Stimulated activated CD8-positive, alpha-beta memory T cell treated with anti-CD3 and anti-CD28 coated beads, Interleukin-12 subunit alpha, Interleukin-12 subunit beta, amount 100 ng/mL, for 24 hours (primary cell): ENCODE results near the gene MRPL36.

Experiments
- DNase-seq: peaks from one replicate; pipeline ENCODE4 v3.0.0-alpha.2; 2020; ENCODE audit errors: extremely low read depth

The MRPL36 gene

DNA sequence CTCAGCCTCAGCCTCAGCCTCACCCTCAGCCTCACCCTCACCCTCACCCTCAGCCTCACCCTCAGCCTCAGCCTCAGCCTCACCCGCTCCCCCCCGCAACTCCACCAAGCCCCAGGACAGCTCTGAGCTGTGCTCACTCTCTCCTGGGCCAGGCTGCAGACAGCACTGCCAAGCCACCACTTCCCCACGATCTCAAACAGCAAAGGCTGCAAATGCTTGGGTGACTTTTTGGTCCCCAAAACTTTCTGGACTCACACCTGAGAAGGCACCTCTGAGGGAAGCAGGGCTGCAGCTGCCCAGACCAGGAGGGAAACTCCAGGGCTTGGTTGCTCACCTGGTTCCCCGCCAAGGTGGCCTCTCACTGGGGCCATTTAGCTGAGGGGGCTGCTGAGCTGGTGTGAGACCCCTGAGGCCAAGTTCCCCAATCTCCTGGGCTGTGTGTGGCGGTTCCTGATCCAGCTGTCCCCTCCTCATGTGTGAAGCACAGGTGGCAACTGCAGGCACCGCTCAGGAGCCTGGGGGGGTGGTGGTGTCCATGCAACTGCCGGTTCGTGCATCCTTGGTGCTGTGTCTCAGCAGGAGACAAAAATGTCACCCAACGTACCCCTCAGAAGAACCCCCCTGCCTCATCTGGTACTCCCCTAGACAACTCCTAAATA lies 17.8 kb downstream of the MRPL36 start:
- no peak for DNase-seq

DNA sequence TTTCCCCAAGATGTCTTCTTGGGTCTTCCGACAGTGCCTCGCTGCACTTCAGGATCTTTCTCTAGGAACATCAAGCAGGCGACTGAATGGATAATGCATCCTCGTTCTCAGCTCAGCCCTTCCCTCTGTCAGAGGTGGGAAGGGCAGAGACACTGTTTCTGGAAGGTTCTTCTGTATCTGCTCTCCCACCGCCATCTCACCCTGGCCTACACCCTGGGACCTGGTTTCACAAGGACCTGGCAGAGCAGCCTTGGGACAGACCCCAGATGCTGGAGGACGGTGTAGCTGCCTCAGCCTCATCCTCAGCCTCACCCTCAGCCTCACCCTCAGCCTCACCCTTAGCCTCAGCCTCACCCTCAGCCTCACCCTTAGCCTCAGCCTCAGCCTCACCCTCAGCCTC lies 18.5 kb downstream of the MRPL36 start:
- no peak for DNase-seq

DNA sequence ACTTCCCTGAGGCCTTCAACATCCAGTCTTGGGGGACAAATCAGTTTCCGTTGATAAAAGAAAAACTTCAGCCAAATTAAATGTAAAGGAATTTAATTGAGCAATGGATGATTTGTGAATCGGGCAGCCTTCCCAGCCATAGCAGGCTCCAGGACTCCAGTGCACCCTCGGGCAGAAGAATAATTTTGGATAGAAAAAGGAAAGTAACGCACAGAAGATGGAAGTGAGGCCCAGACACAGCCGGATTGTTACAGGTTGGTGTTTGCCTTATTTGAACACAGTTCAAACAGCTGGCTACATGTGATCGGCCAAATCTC lies 19.1 kb downstream of the MRPL36 start:
- no peak for DNase-seq

- no peak for DNase-seq
These were observed 19.6 kb downstream of the MRPL36 start for GRCh38 chr5:1779782-1780613.

DNA sequence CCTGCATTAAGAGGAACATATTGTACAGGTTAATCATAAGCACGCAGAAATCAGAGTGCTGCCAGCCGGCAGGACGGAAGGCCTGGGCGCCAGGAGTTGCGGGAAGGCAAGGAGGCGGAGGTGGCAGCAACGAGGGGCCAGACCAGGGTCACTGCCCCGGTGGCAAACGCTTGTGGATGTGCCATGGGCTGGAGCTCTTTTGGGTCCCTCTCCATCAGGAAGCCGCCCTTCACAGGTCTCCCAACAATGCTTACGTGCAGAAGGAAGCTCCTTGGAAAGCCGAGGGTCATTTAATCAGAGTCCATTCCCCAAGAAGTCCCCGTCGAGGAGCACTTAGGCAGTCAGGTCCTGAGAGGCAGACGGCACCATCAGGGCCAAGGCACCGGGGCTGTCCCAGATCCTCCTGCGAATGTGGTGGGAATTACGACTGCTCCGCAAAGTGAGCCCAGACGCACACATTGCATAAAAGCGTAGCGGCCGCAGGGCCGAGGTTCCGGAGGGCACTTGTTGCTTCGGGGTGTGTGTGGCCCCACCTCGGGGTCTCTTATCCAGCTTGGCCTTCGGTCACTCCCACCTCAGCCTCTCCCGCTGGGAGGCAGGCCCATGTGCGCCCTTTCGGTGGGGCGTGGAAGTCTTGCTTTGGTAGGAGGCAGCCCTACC lies 20.5 kb downstream of the MRPL36 start:
- no peak for DNase-seq

DNA sequence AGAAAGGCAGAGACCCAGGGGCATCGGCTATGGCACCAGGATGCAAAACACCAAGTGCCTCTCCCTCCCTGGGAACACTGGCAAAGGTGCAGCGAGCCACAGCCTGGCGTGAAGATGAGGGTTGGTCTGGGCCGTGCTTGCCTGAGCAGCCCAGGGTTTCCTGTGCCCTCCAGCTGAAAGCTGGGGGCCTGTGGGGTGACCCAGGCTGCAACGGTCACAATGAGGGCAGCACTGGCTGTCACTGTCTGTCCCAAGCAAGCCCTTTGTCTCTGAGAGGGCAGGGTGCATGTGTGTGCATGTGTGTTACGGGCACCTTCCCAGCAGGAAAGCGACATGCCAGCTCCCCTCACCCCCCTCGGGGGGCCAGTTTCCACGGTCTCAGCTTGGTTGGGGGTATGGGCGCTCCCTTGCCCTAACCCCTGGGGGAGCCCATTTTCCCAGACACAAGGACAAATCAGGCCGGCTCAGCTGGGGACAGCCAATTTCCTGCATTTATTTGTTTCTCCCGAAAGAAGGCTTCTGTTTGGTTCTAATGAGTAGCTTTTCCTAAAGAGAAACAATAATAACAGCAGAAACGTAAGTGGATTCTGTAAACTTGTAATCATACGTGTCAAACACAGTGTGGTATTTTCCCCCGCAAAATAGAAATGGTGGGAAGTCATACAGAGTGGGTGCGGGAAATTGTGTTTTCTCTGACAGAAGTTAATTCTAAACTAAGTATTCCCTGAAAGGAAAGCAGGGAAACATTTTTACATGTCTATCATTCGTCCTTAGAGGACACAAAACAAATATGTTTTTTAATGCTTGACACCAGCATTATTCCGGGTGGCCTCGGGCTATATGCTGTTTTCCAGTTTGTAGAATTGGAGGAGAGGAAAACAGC lies 21.3 kb downstream of the MRPL36 start:
- DNase-seq: no peak

GRCh38 chr5:1777281-1778137 lies 22.1 kb downstream of the MRPL36 start:
- DNase-seq: no peak

GRCh38 chr5:1776831-1777230 lies 22.8 kb downstream of the MRPL36 start:
- DNase-seq: no peak

DNA sequence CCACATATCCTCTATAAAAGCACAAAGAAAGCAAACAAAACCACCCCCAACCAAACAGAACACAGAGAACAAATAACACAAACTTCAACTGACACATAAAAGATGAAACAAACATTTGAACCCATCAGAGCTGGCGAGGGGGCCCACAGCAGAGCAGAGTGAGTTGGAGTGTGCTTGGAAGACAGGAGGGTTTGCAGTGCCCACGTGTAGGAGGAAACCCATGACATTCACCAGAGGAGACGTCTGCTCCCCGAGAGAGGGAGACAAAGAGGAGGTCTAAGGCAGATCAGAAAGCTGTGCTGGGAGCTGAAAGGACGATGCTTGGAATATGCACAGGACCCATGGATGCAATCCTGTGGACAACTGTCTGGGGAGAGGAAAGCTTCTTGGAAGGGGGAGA lies 27.0 kb downstream of the MRPL36 start:
- DNase-seq: no peak

GRCh38 chr5:1771149-1772065 lies 28.2 kb downstream of the MRPL36 start:
- DNase-seq: no peak

DNA sequence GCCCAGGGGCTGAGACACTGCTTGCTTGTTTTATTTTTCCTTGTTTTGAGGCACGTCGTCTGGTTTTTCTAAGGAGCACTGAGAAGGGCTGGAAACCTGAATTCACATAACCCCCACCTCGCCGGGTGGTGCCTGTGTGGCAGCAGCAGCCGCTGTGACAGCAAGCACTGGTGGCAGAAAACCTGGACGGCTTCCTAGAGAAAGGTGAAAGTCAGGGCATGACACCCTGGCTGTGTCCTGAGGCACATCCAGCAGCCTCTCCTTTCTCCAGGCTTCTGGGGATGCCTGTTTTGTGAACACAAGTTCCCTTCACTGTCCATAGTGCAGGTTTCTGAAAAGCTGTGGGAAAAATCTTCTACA lies 29.2 kb downstream of the MRPL36 start:
- DNase-seq: no peak

GRCh38 chr5:1769752-1770442 lies 29.7 kb downstream of the MRPL36 start:
- no peak for DNase-seq

DNA sequence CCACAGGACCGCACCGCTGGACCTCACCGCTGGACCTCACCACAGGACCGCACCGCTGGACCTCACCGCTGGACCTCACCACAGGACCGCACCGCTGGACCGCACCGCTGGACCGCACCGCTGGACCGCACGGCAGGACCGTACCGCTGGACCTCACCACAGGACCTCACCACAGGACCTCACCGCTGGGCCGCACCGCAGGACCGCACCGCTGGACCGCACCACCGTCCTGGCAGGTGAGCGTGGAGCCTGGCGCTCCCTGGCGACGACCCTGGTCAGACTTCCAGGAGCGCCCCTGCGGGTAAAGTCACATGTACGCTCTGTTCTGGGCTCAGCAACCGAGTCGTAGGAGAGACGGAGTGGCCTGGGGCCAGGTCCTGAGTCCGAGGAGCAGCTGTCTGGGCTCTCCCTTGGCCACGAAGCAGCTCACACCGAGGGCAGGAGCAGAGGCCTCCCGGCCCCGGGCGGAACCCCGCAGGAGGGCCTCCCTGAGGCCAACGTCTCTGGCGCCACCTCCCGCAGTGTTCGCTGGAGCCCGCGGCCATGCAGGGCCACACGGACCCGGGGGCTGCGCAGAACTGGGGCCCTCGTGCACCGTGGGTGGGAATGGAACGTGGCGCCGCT lies 30.5 kb downstream of the MRPL36 start:
- DNase-seq: no peak

DNA sequence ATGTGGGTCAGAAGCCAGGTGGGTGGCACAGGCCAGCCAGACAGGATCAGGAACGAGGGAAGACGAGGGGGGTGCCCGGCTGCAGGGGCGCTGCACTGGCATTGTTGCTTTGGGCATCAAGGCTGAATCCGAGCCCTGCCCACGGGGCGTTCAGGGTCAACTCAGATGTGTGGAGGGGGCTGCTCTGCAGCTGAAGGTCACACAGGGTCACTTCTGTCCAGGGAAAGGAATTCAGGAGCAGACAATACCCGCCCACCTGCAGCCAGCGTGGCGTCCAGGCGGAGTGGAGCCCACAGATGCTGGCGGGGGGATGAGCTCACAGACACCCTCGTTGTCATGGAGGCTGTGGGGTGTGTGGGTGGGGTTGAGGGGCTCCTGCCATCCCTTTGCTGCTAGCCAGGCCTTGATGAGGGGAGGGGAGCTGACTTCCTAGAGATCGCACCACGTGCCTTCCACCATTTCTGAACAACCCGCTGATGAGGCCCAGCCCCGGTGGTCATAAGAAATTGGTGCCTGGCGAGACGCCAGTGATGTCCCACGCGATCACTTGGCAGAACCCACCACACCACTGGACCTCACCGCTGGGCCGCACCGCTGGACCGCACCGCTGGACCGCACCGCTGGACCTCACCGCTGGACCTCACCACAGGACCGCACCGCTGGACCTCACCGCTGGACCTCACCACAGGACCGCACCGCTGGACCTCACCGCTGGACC lies 31.2 kb downstream of the MRPL36 start:
- DNase-seq: no peak

GRCh38 chr5:1767524-1768282 lies 31.9 kb downstream of the MRPL36 start:
- DNase-seq: no peak

- DNase-seq: no peak
These were observed 33.8 kb downstream of the MRPL36 start for GRCh38 chr5:1765880-1766235.

GRCh38 chr5:1765141-1765879 lies 34.3 kb downstream of the MRPL36 start:
- no peak for DNase-seq
